SK-N-SH (cell line): ENCODE data around the gene HSBP1. TPM values are rescaled to one million over a fixed set of nuclear protein-coding genes. Genes with fewer than 3 reads are reported as not detected.

Experiments used
- CTCF ChIA-PET: fragments of 300-600, 350-600 bp; formaldehyde crosslinking; extraction: SDS; loops from one replicate; lab custom pipeline; 2021; lab: Yijun Ruan, JAX
- POLR2A ChIA-PET: fragments of 350-600 bp; sonication (Branson Sonifier 250); formaldehyde crosslinking; extraction: SDS; loops from one replicate; lab custom pipeline; 2020; ENCODE audit warnings: antibody characterized with exemption, inconsistent platforms; lab: Yijun Ruan, JAX
- DNase-seq: peaks from one replicate; pipeline ENCODE4 v3.0.0; 2012
- H2AFZ ChIP-seq: fragments of 200-600 bp; sonication (generic); 2 replicates; pipeline ENCODE4 v1.8.1; 2016; ENCODE audit warnings: antibody characterized with exemption, mild to moderate bottlenecking, low read depth
- H3F3A ChIP-seq: fragments of 200-600 bp; sonication (generic); replicated peaks from 2 replicates; pipeline ENCODE3; 2016; ENCODE audit warnings: antibody characterized with exemption, mild to moderate bottlenecking; ENCODE audit not compliant: insufficient read depth
- H3K27ac ChIP-seq, 2 experiments: fragments of 200-500 bp in 1 of 2; fragments of 200-600 bp in 1 of 2; sonication (Bioruptor generic) in 1 of 2; sonication (generic), shearing (Covaris generic) in 1 of 2; 2 replicates each; pipeline versions ENCODE4 v1.5.1 to v1.6.1; 2014 to 2016; ENCODE audit warnings: low read depth in 2 of 2, inconsistent platforms in 1 of 2, low read length in 1 of 2, mild to moderate bottlenecking in 1 of 2, mixed read lengths in 1 of 2
- H3K27me3 ChIP-seq: fragments of 200-600 bp; sonication (generic), shearing (Covaris generic); 2 replicates; pipeline ENCODE4 v1.6.1; 2016; ENCODE audit warnings: mixed run types; ENCODE audit not compliant: insufficient read depth
- H3K36me3 ChIP-seq, 2 experiments: fragments of 200-500 bp in 1 of 2; fragments of 200-600 bp in 1 of 2; sonication (Bioruptor generic) in 1 of 2; sonication (generic) in 1 of 2; replicated peaks in 1 of 2; 2 replicates each; pipeline versions ENCODE3 to v1.5.1; 2014 to 2016; ENCODE audit warnings: low read length in 1 of 2, mild to moderate bottlenecking in 1 of 2; ENCODE audit not compliant: insufficient read depth in 2 of 2, control insufficient read depth in 1 of 2
- H3K4me1 ChIP-seq, 2 experiments: fragments of 200-500 bp in 1 of 2; fragments of 200-600 bp in 1 of 2; sonication (Bioruptor generic) in 1 of 2; sonication (generic), shearing (Covaris generic) in 1 of 2; 2 replicates each; pipeline versions ENCODE4 v1.5.1 to v1.6.1; 2014 to 2016; ENCODE audit warnings: low read depth in 1 of 2, low read length in 1 of 2, mixed run types in 1 of 2; ENCODE audit not compliant: insufficient read depth in 2 of 2, control insufficient read depth in 1 of 2
- H3K4me2 ChIP-seq: fragments of 200-600 bp; sonication (generic), shearing (Covaris generic); 2 replicates; pipeline ENCODE4 v1.6.1; 2017; ENCODE audit warnings: mixed run types
- H3K4me3 ChIP-seq, 2 experiments: fragments of 200-500 bp in 1 of 2; fragments of 200-600 bp in 1 of 2; sonication (Bioruptor generic) in 1 of 2; sonication (generic), shearing (Covaris generic) in 1 of 2; 2 replicates each; pipeline versions ENCODE4 v1.5.1 to v1.8.1; 2014 to 2016; ENCODE audit warnings: low read depth in 2 of 2, inconsistent platforms in 1 of 2, low read length in 1 of 2, mild to moderate bottlenecking in 1 of 2, mixed read lengths in 1 of 2, moderate library complexity in 1 of 2
- H3K79me2 ChIP-seq: fragments of 200-600 bp; sonication (generic); 2 replicates; pipeline ENCODE4 v1.8.1; 2017; ENCODE audit warnings: mild to moderate bottlenecking; ENCODE audit not compliant: insufficient read depth
- H3K9ac ChIP-seq: fragments of 200-600 bp; sonication (generic); 2 replicates; pipeline ENCODE4 v1.6.1; 2017; ENCODE audit warnings: mixed run types
- H3K9me2 ChIP-seq: fragments of 200-600 bp; sonication (generic); 2 replicates; pipeline ENCODE4 v1.6.1; 2017; ENCODE audit warnings: mixed run types
- H3K9me3 ChIP-seq: fragments of 200-600 bp; sonication (generic); 2 replicates; pipeline ENCODE4 v1.6.1; 2017; ENCODE audit warnings: mixed run types, mild to moderate bottlenecking, moderate library complexity
- H4K20me1 ChIP-seq: fragments of 200-600 bp; sonication (generic); 2 replicates; pipeline ENCODE4 v1.6.1; 2017; ENCODE audit warnings: mild to moderate bottlenecking, mixed run types; ENCODE audit not compliant: insufficient read depth
- EP300 ChIP-seq, 2 experiments: IDR thresholded peaks; 2 replicates each; pipeline versions ENCODE4 v1.4.0 to v1.6.1; 2012; ENCODE audit warnings: borderline replicate concordance in 1 of 2, low read depth in 1 of 2, low read length in 1 of 2
- EZH2phosphoT487 ChIP-seq: fragments of 200-600 bp; sonication (generic); IDR thresholded peaks from 2 replicates; pipeline ENCODE4 v1.6.1; 2017; ENCODE audit warnings: low read depth, mixed run types, mild to moderate bottlenecking, antibody characterized with exemption, moderate library complexity, borderline replicate concordance
- FOSL2 ChIP-seq: IDR thresholded peaks from 2 replicates; pipeline ENCODE4 v1.4.0; 2012; ENCODE audit warnings: low read depth, mild to moderate bottlenecking, moderate library complexity, borderline replicate concordance
- FOXJ3 ChIP-seq: sonication (generic); formaldehyde crosslinking; IDR thresholded peaks from 2 replicates; pipeline ENCODE4 v1.5.1; 2020; ENCODE audit warnings: mild to moderate bottlenecking, missing genetic modification reagents
- GABPA ChIP-seq: IDR thresholded peaks from 2 replicates; pipeline ENCODE4 v1.4.0; 2012; ENCODE audit warnings: low read depth, mild to moderate bottlenecking
- GATA2 ChIP-seq: sonication (generic); formaldehyde crosslinking; IDR thresholded peaks from 2 replicates; pipeline ENCODE4 v1.5.0; 2020; ENCODE audit warnings: mild to moderate bottlenecking, missing genetic modification reagents
- MEF2A ChIP-seq: IDR thresholded peaks from 2 replicates; pipeline ENCODE4 v1.4.0; 2012; ENCODE audit warnings: low read depth, borderline replicate concordance
- MXI1 ChIP-seq: IDR thresholded peaks from 2 replicates; pipeline ENCODE4 v1.6.1; 2012; ENCODE audit warnings: mild to moderate bottlenecking, low read depth, low read length, improper control_type of control experiment
- PBX3 ChIP-seq: IDR thresholded peaks from 2 replicates; pipeline ENCODE4; 2012
- RAD21 ChIP-seq: IDR thresholded peaks from 2 replicates; pipeline ENCODE4 v1.6.1; 2012; ENCODE audit warnings: mild to moderate bottlenecking, low read length
- RCOR1 ChIP-seq: fragments of 150-350 bp; IDR thresholded peaks from 2 replicates; pipeline ENCODE4 v1.6.1; 2017; ENCODE audit warnings: antibody characterized with exemption, low read length
- RXRA ChIP-seq: IDR thresholded peaks from 2 replicates; pipeline ENCODE4 v1.4.0; 2012; ENCODE audit warnings: low read depth, mild to moderate bottlenecking, borderline replicate concordance
- TAF1 ChIP-seq: IDR thresholded peaks from 2 replicates; pipeline ENCODE4 v1.6.1; 2012; ENCODE audit warnings: low read depth, mild to moderate bottlenecking, low read length, moderate library complexity, borderline replicate concordance
- TCF12 ChIP-seq: IDR thresholded peaks from 2 replicates; pipeline ENCODE4 v1.4.0; 2012
- TEAD4 ChIP-seq: IDR thresholded peaks from 2 replicates; pipeline ENCODE4 v1.4.0; 2012; ENCODE audit warnings: mild to moderate bottlenecking, borderline replicate concordance; ENCODE audit not compliant: insufficient read depth
- USF2 ChIP-seq: fragments of 150-350 bp; IDR thresholded peaks from 2 replicates; pipeline ENCODE4 v1.6.1; 2017; ENCODE audit warnings: antibody characterized with exemption, low read length, low read depth, borderline replicate concordance
- WGBS: methylation state at CpG from one replicate; pipeline ENCODE4 v1.1.6; 2017; ENCODE audit warnings: low lambda C conversion rate; 5-methylcytosine and 5-hydroxymethylcytosine counted together
- polyA plus RNA-seq, 3 experiments: library from polyadenylated mRNA; depleted of rRNA; stranded (reverse); fragments of >200 nt; gene quantifications; 2 replicates each; pipeline ENCODE4 v1.2.3, GENCODE V29; 2012
- TF ChIP-seq, protein P1 (sequence below): fragments of 150-350 bp; IDR thresholded peaks from 2 replicates; pipeline ENCODE4 v1.6.1; 2016; ENCODE audit warnings: mild to moderate bottlenecking, low read depth, low read length
- TF ChIP-seq, protein P2 (sequence below): IDR thresholded peaks from 2 replicates; pipeline ENCODE4 v1.6.1; 2012; ENCODE audit warnings: mild to moderate bottlenecking, low read depth, low read length, moderate library complexity
- TF ChIP-seq, protein P3 (sequence below): IDR thresholded peaks from 2 replicates; pipeline ENCODE4 v1.4.0; 2012; ENCODE audit warnings: low read depth, borderline replicate concordance
- TF ChIP-seq, protein P4 (sequence below): IDR thresholded peaks from 2 replicates; pipeline ENCODE4 v1.4.0; 2012; ENCODE audit warnings: low read depth

HSBP1 gene
- polyA plus RNA-seq, 1 of the 3 experiments (the other 2 are of a cell fraction) = 177 TPM

DNA sequence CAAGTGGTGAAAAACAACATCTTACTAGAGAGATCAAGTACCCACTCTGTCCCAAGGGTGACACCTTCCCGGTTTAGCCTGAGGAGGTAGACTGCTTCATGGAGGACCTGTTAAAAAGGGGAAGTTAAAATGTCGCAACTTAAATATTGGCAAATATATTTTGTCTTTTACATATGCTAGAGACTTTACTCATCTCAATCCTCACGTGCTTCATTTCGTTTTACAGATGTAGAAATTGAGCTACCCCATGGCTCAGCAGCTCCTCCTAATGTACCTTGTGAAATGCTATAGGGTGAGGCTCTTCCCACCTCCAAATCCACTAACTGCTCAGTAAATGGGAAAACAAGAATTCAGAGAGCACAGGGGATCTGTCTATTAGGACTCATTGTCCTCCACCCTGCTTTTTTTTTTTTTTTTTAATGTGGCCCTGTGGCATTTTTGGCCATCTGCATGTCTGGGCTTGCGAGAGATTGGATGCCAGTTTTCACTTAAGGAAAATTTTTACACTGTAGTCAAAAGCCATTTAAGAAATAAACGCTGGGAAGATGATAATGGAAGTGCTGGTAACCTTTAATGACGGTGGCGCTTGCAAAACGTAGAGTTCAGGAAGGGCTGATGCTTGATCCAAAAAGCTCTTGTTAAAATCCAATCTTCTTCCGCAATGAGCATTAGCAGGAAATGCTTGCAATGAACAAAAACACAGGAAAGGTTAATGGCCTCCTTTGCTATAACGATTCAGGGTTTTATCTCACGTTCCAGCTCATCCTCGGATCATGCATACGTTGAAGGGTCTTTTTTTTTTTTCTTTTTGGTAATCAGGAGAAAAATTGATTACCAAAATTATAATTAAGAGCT lies 39.8 kb downstream of the HSBP1 start:
- ChIA-PET CTCF (interaction anchor here (1.1 to 1.4 kb wide), 2 partner anchors 21 to 40 kb away, joined by 3 to 10 read pairs; no protein-coding TSS in a partner anchor), POLR2A (no interaction called here)
- TF ChIP-seq TAF1 (no peak), EZH2phosphoT487 (no peak), PBX3 (no peak), EP300 (IDR thresholded peaks at IDR 0.05; ENCODE audit: borderline replicate concordance in 1 of 2, low read depth in 1 of 2, low read length in 1 of 2) (no peak), RAD21 (no peak), GATA2 (CRISPR knock-in tag) (no peak), TEAD4 (no peak), MXI1 (no peak), RXRA (no peak), GABPA (no peak), MEF2A (no peak), FOXJ3 (CRISPR knock-in tag) (no peak), TCF12 (no peak), RCOR1 (no peak), FOSL2 (no peak), USF2 (no peak)
- TF ChIP-seq, protein P1, sequence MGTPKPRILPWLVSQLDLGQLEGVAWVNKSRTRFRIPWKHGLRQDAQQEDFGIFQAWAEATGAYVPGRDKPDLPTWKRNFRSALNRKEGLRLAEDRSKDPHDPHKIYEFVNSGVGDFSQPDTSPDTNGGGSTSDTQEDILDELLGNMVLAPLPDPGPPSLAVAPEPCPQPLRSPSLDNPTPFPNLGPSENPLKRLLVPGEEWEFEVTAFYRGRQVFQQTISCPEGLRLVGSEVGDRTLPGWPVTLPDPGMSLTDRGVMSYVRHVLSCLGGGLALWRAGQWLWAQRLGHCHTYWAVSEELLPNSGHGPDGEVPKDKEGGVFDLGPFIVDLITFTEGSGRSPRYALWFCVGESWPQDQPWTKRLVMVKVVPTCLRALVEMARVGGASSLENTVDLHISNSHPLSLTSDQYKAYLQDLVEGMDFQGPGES = no peak
- TF ChIP-seq, protein P2, sequence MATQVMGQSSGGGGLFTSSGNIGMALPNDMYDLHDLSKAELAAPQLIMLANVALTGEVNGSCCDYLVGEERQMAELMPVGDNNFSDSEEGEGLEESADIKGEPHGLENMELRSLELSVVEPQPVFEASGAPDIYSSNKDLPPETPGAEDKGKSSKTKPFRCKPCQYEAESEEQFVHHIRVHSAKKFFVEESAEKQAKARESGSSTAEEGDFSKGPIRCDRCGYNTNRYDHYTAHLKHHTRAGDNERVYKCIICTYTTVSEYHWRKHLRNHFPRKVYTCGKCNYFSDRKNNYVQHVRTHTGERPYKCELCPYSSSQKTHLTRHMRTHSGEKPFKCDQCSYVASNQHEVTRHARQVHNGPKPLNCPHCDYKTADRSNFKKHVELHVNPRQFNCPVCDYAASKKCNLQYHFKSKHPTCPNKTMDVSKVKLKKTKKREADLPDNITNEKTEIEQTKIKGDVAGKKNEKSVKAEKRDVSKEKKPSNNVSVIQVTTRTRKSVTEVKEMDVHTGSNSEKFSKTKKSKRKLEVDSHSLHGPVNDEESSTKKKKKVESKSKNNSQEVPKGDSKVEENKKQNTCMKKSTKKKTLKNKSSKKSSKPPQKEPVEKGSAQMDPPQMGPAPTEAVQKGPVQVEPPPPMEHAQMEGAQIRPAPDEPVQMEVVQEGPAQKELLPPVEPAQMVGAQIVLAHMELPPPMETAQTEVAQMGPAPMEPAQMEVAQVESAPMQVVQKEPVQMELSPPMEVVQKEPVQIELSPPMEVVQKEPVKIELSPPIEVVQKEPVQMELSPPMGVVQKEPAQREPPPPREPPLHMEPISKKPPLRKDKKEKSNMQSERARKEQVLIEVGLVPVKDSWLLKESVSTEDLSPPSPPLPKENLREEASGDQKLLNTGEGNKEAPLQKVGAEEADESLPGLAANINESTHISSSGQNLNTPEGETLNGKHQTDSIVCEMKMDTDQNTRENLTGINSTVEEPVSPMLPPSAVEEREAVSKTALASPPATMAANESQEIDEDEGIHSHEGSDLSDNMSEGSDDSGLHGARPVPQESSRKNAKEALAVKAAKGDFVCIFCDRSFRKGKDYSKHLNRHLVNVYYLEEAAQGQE = no peak
- TF ChIP-seq, protein P3, sequence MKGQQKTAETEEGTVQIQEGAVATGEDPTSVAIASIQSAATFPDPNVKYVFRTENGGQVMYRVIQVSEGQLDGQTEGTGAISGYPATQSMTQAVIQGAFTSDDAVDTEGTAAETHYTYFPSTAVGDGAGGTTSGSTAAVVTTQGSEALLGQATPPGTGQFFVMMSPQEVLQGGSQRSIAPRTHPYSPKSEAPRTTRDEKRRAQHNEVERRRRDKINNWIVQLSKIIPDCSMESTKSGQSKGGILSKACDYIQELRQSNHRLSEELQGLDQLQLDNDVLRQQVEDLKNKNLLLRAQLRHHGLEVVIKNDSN = no peak
- TF ChIP-seq, protein P4, sequence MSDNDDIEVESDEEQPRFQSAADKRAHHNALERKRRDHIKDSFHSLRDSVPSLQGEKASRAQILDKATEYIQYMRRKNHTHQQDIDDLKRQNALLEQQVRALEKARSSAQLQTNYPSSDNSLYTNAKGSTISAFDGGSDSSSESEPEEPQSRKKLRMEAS = no peak
- Histone ChIP-seq H3K9me3 (no peaks in the 10 kb centered on the region), H3K79me2 (no peaks in the 10 kb centered on the region), H2AFZ (no peak overlapping the region), H3K36me3 (no peaks in the 10 kb centered on the region), H3K4me3 (no peak overlapping the region), H3F3A (no peaks in the 10 kb centered on the region), H3K27ac (peak overlapping the region in 1 of 2 experiments; percentile 72; a peak in 2 of 4 replicates), H3K9ac (no peak overlapping the region), H4K20me1 (no peaks in the 10 kb centered on the region), H3K9me2 (no peaks in the 10 kb centered on the region), H3K4me2 (no peak overlapping the region), H3K27me3 (no peaks in the 10 kb centered on the region; the same call in 1 of the 2 replicates), H3K4me1 (no peaks in the 10 kb centered on the region; a peak in 2 of 4 replicates)
- DNase-seq = peak; percentile 74
- 36% methylated on average over 14 of the region's 14 CpGs for WGBS
